ENCODE results near the gene PTGR1.

Gene PTGR1

DNA sequence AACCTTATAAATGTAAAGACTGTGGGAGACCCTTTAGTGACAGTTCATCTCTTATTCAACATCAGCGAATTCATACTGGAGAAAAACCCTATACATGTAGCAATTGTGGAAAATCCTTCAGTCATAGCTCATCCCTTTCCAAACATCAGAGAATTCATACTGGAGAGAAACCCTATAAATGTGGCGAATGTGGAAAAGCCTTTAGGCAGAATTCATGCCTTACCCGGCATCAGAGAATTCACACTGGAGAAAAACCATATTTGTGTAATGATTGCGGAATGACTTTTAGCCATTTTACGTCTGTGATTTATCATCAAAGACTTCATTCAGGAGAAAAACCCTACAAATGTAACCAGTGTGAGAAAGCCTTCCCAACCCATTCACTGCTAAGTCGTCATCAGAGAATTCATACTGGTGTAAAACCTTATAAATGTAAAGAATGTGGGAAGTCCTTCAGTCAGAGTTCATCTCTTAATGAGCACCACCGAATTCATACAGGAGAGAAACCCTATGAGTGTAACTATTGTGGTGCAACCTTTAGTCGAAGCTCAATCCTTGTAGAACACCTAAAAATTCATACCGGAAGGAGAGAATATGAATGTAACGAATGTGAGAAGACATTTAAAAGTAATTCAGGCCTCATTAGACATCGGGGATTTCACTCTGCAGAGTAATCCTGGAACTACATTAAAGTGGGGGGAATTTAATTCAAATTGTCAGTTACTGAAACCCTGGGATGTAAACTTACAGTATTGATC, 56.8 kb downstream of the PTGR1 start:
- no peak for DNase-seq (ENCODE audit: low spot score)

DNA sequence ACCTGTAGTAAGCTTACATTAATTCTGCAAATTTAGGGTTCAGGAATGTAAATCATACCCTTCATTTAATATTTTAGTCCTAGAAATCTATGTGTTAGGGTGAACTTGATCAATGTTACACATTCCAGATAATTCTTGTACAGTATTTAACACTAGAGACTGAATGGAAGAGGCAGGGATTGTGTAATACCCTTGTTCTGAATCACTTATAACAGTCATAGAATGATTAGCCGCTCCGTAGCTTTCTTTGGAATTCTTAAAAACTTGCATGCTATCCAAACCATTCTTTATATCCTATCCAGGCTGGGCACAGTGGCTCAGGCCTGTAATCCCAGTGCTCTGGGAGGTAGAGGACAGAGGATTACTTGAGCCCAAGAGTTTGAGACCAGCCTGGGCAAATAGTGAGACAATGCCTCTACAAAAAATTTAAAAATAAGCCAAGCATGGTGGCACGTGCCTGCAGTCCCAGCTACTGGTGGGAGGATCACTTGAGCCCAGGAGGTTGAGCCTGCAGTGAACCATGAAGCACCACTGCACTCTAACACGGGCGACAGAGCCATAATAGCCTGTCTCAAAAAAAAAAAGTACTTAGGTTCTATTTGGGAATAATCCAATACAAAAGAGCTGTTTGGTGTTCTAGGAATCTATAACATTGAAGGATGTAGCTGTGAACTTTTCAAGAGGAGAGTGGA, 66.2 kb downstream of the PTGR1 start:
- DNase-seq (ENCODE audit: low spot score), result no peak

- no peak for DNase-seq (ENCODE audit: low spot score)
Observed at GRCh38 chr9:111531716-111532115, 67.7 kb downstream of the PTGR1 start.

GRCh38 chr9:111529787-111530186, 69.7 kb downstream of the PTGR1 start:
- DNase-seq (ENCODE audit: low spot score), result no peak

- DNase-seq (ENCODE audit: low spot score), result no peak
Observed at GRCh38 chr9:111527347-111527746, 72.1 kb downstream of the PTGR1 start.

- peak; percentile 92 for DNase-seq (ENCODE audit: low spot score)
Observed at GRCh38 chr9:111525056-111525977, 74.1 kb downstream of the PTGR1 start, which contains the start of gene ZNF483. TSS of gene ZNF483 (plus strand) at chr9:111525179. CDS start at chr9:111527396, 2,217 bp downstream.

DNA sequence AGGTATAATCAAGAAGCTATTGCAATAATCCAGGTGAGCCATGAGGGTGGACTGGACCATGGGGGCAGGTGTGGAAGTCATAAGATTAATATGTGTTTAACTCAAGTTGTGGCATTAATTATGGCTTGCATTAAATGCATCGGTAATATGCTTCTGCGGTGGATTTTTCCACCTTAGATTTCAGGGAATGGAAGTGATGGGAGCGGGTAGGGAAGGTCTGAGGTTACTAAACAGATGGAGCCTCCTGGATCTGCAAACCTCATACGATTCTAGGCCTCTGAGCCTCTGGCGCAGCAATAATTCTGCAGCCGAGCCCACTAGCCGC, 74.8 kb downstream of the PTGR1 start:
- DNase-seq (ENCODE audit: low spot score), result no peak

DNA sequence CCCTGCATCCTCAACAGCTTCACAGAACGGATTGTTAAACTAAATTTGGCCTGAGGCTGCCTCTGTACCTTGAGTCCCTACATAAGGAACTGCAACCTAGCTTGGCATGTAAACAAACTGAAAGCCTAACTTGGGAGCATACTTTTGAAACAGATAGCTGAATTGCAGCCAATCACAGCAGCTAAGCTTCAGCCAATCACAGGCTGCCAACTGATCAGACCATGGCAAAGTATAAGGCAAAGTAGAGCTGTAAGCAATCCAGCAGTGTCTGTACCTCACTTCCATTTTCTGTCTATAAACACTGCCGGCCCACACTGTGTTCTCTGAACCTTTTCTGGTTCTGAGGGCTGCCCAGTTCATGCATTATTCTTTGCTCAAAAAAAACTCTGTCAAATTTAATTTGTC, 83.4 kb downstream of the PTGR1 start:
- no peak for DNase-seq (ENCODE audit: low spot score)

DNA sequence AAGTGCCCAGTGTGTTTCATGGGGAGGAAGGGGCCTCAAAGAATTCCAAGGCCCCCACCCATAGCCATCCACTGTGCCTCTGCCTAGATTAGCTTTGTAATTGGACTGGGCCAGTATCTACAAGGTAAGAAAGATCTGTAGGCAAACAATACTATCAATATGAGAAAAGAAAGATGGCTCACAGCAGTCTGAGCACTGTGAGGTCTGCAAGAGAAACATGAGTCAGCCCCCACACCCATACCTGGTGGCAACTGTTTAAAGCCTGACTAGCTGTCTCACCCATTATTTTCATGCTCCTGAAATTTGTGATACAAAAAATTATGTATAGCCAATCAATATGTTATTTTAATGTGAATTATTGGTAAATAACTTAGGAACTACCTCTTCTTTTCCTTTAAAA, 84.5 kb downstream of the PTGR1 start:
- no peak for DNase-seq (ENCODE audit: low spot score)

Data from cerebellar cortex (tissue), 1 donor.